ENCODE measurements around the gene RNASE2.

- TF ChIP-seq CTCF (IDR thresholded peaks at IDR 0.05) (no peak), POLR2A (IDR thresholded peaks at IDR 0.05) (no peak)
Observed at GRCh38 chr14:20980906-20981305, 25.6 kb downstream of the RNASE2 start.
